ENCODE measurements around the gene PPEF1. TPM values are rescaled to one million over a fixed set of nuclear protein-coding genes. Genes with fewer than 3 reads are reported as not detected.

The PPEF1 gene
- polyA plus RNA-seq, 6 donors from 2014 or later: 0.74 TPM; not detected in 5

- no peak for DNase-seq
- Mint-ChIP-seq H3K9me3 (peaks cover 0 to 2% (median 0%) of the 10 kb centered on the region in 7 donors), H3K27me3 (no peaks in the 10 kb centered on the region), H3K36me3 (peaks cover 0 to 5% of the 10 kb centered on the region in 2 donors), H3K27ac (peak overlapping the region in 2 of 6 donors; percentile 26 to 35), H3K4me1 (peaks cover 0 to 10% (median 0%) of the 10 kb centered on the region in 3 donors), H3K4me3 (no peak overlapping the region)
- no peak for ATAC-seq (ENCODE audit: low read depth in 2 of 2)
These were observed 149.2 kb downstream of the PPEF1 start for GRCh38 chrX:18856645-18856997.

GRCh38 chrX:18861511-18861910, 154.1 kb downstream of the PPEF1 start:
- peaks cover 0 to 5% of the 10 kb centered on the region in 2 donors for H3K36me3 Mint-ChIP-seq
- ATAC-seq (ENCODE audit: low read depth in 2 of 2): no peak
- no peaks in the 10 kb centered on the region for H3K27me3 Mint-ChIP-seq
- H3K4me3 Mint-ChIP-seq: no peak overlapping the region
- no peak for DNase-seq
- peaks cover 0 to 3% (median 0%) of the 10 kb centered on the region in 3 donors for H3K4me1 Mint-ChIP-seq
- peaks cover 0 to 6% (median 0%) of the 10 kb centered on the region in 7 donors for H3K9me3 Mint-ChIP-seq
- peak overlapping the region in 1 of 6 donors; percentile 33 for H3K27ac Mint-ChIP-seq

GRCh38 chrX:18864390-18864920, 157.0 kb downstream of the PPEF1 start:
- Mint-ChIP-seq H3K9me3 (peaks cover 0 to 6% (median 0%) of the 10 kb centered on the region in 7 donors), H3K27ac (no peak overlapping the region), H3K4me1 (no peaks in the 10 kb centered on the region), H3K4me3 (no peak overlapping the region), H3K36me3 (no peaks in the 10 kb centered on the region), H3K27me3 (no peaks in the 10 kb centered on the region)
- DNase-seq: no peak
- no peak for ATAC-seq (ENCODE audit: low read depth in 2 of 2)

- no peak overlapping the region for H3K27ac Mint-ChIP-seq
- H3K4me3 Mint-ChIP-seq: no peak overlapping the region
- peaks cover 0 to 5% (median 0%) of the 10 kb centered on the region in 3 donors for H3K27me3 Mint-ChIP-seq
- H3K9me3 Mint-ChIP-seq: no peaks in the 10 kb centered on the region
- DNase-seq (no peak), ATAC-seq (ENCODE audit: low read depth in 2 of 2) (no peak)
- peaks cover 0 to 3% (median 0%) of the 10 kb centered on the region in 3 donors for H3K4me1 Mint-ChIP-seq
- no peaks in the 10 kb centered on the region for H3K36me3 Mint-ChIP-seq
These were observed 163.9 kb downstream of the PPEF1 start for GRCh38 chrX:18871161-18871890.

GRCh38 chrX:18871970-18872369, 164.5 kb downstream of the PPEF1 start:
- H3K9me3 Mint-ChIP-seq: no peaks in the 10 kb centered on the region
- no peak overlapping the region for H3K27ac Mint-ChIP-seq
- H3K27me3 Mint-ChIP-seq: peaks cover 0 to 5% (median 5%) of the 10 kb centered on the region in 3 donors
- no peak overlapping the region for H3K4me3 Mint-ChIP-seq
- H3K4me1 Mint-ChIP-seq: peaks cover 0 to 3% (median 0%) of the 10 kb centered on the region in 3 donors
- no peaks in the 10 kb centered on the region for H3K36me3 Mint-ChIP-seq
- ATAC-seq (ENCODE audit: low read depth in 2 of 2) (no peak), DNase-seq (no peak)

GRCh38 chrX:18872621-18873020, 165.2 kb downstream of the PPEF1 start:
- no peaks in the 10 kb centered on the region for H3K36me3 Mint-ChIP-seq
- ATAC-seq (ENCODE audit: low read depth in 2 of 2) (no peak), DNase-seq (no peak)
- no peak overlapping the region for H3K4me3 Mint-ChIP-seq
- H3K9me3 Mint-ChIP-seq: no peaks in the 10 kb centered on the region
- peak overlapping the region in 2 of 6 donors; percentile 11 to 58 for H3K27ac Mint-ChIP-seq
- H3K4me1 Mint-ChIP-seq: peaks cover 0 to 3% (median 0%) of the 10 kb centered on the region in 3 donors
- peaks cover 0 to 7% (median 5%) of the 10 kb centered on the region in 3 donors for H3K27me3 Mint-ChIP-seq

- H3K9me3 Mint-ChIP-seq: no peaks in the 10 kb centered on the region
- H3K36me3 Mint-ChIP-seq: no peaks in the 10 kb centered on the region
- H3K27me3 Mint-ChIP-seq: peaks cover 0 to 10% (median 5%) of the 10 kb centered on the region in 3 donors
- H3K27ac Mint-ChIP-seq: no peak overlapping the region
- no peak for ATAC-seq (ENCODE audit: low read depth in 2 of 2)
- no peak overlapping the region for H3K4me3 Mint-ChIP-seq
- DNase-seq: no peak
- peaks cover 0 to 3% (median 0%) of the 10 kb centered on the region in 3 donors for H3K4me1 Mint-ChIP-seq
These were observed 165.8 kb downstream of the PPEF1 start for GRCh38 chrX:18873189-18873791.

GRCh38 chrX:18873836-18874235, 166.4 kb downstream of the PPEF1 start:
- Mint-ChIP-seq H3K9me3 (no peaks in the 10 kb centered on the region), H3K27me3 (peaks cover 0 to 15% (median 5%) of the 10 kb centered on the region in 3 donors), H3K36me3 (no peaks in the 10 kb centered on the region), H3K4me1 (peaks cover 0 to 3% (median 0%) of the 10 kb centered on the region in 3 donors), H3K4me3 (no peak overlapping the region), H3K27ac (no peak overlapping the region)
- ATAC-seq (ENCODE audit: low read depth in 2 of 2) (no peak), DNase-seq (no peak)

GRCh38 chrX:18874560-18875255, 167.3 kb downstream of the PPEF1 start:
- DNase-seq (no peak), ATAC-seq (ENCODE audit: low read depth in 2 of 2) (no peak)
- H3K4me3 Mint-ChIP-seq: no peak overlapping the region
- peaks cover 0 to 15% (median 5%) of the 10 kb centered on the region in 3 donors for H3K27me3 Mint-ChIP-seq
- H3K4me1 Mint-ChIP-seq: peaks cover 0 to 3% (median 0%) of the 10 kb centered on the region in 3 donors
- no peaks in the 10 kb centered on the region for H3K36me3 Mint-ChIP-seq
- H3K9me3 Mint-ChIP-seq: no peaks in the 10 kb centered on the region
- H3K27ac Mint-ChIP-seq: no peak overlapping the region

- Mint-ChIP-seq H3K36me3 (no peaks in the 10 kb centered on the region), H3K27ac (peak overlapping the region in 1 of 6 donors; percentile 33), H3K9me3 (no peaks in the 10 kb centered on the region), H3K27me3 (peaks cover 0 to 19% (median 5%) of the 10 kb centered on the region in 3 donors), H3K4me3 (peak overlapping the region in 1 of 8 donors; percentile 43), H3K4me1 (peaks cover 0 to 6% (median 0%) of the 10 kb centered on the region in 3 donors)
- no peak for DNase-seq
- ATAC-seq (ENCODE audit: low read depth in 2 of 2): no peak
These were observed 167.9 kb downstream of the PPEF1 start for GRCh38 chrX:18875256-18875878.

- Mint-ChIP-seq H3K4me1 (peaks cover 0 to 6% (median 0%) of the 10 kb centered on the region in 3 donors), H3K27me3 (peaks cover 0 to 22% (median 5%) of the 10 kb centered on the region in 3 donors), H3K4me3 (no peak overlapping the region), H3K36me3 (peaks cover 0 to 5% of the 10 kb centered on the region in 2 donors), H3K9me3 (peaks cover 0 to 4% (median 0%) of the 10 kb centered on the region in 7 donors), H3K27ac (no peak overlapping the region)
- DNase-seq: no peak
- ATAC-seq (ENCODE audit: low read depth in 2 of 2): no peak
These were observed 170.0 kb downstream of the PPEF1 start for GRCh38 chrX:18877469-18877868.

All from naive B cell (primary cell).